SU-DHL-6 (cell line): ENCODE results near the gene MTMR10.

Experiments
- H2AFZ ChIP-seq: fragments of 200-600 bp; sonication (generic); 2 replicates; pipeline ENCODE4 v1.6.1; 2014; ENCODE audit warnings: low read depth, mild to moderate bottlenecking, moderate library complexity, mixed read lengths, antibody characterized with exemption, low read length; ENCODE audit not compliant: severe bottlenecking
- H3F3A ChIP-seq: fragments of 200-600 bp; shearing (Covaris generic); 2 replicates; pipeline ENCODE4 v1.6.0; 2016; ENCODE audit warnings: antibody characterized with exemption, mild to moderate bottlenecking; ENCODE audit not compliant: insufficient read depth
- H3K27ac ChIP-seq: fragments of 200-600 bp; sonication (generic); 2 replicates; pipeline ENCODE4 v1.5.1; 2016; ENCODE audit warnings: low read depth, mild to moderate bottlenecking, low read length, moderate library complexity, mixed read lengths
- H3K27me3 ChIP-seq: fragments of 200-600 bp; sonication (generic), shearing (Covaris generic); 2 replicates; pipeline ENCODE4 v1.6.0; 2014; ENCODE audit warnings: mild to moderate bottlenecking, low read length
- H3K36me3 ChIP-seq: fragments of 200-600 bp; sonication (generic); 2 replicates; pipeline ENCODE4 v1.6.1; 2014; ENCODE audit warnings: mild to moderate bottlenecking, low read length, mixed read lengths
- H3K4me2 ChIP-seq: fragments of 300-600, 200-600 bp; shearing (Covaris generic), sonication (generic); 2 replicates; pipeline ENCODE4 v1.6.0; 2014; ENCODE audit warnings: low read length, low read depth, mild to moderate bottlenecking; ENCODE audit not compliant: poor library complexity, severe bottlenecking
- H3K4me3 ChIP-seq: fragments of 200-600 bp; sonication (generic); 2 replicates; pipeline ENCODE4 v1.5.1; 2014; ENCODE audit warnings: antibody characterized with exemption, low read length, mild to moderate bottlenecking, mixed read lengths; ENCODE audit not compliant: insufficient read depth, poor library complexity, severe bottlenecking
- H3K79me2 ChIP-seq: fragments of 200-600 bp; sonication (generic); 2 replicates; pipeline ENCODE4 v1.6.1; 2014; ENCODE audit warnings: mild to moderate bottlenecking, low read length, moderate library complexity; ENCODE audit not compliant: insufficient read depth
- H3K9ac ChIP-seq: fragments of 200-600 bp; sonication (generic); 2 replicates; pipeline ENCODE4 v1.7.0; 2014; ENCODE audit warnings: mild to moderate bottlenecking, low read length
- H3K9me2 ChIP-seq: fragments of 200-600 bp; sonication (generic); replicated peaks from 2 replicates; pipeline ENCODE4 v1.6.1; 2014; ENCODE audit warnings: low read length; ENCODE audit not compliant: insufficient read depth
- H3K9me3 ChIP-seq: fragments of 200-600 bp; sonication (generic); 2 replicates; pipeline ENCODE4 v1.6.1; 2014; ENCODE audit warnings: low read length, mixed read lengths; ENCODE audit not compliant: insufficient read depth
- H4K20me1 ChIP-seq: fragments of 200-600 bp; sonication (generic); 2 replicates; pipeline ENCODE4 v1.6.1; 2014; ENCODE audit warnings: low read depth, mild to moderate bottlenecking, antibody characterized with exemption, low read length, moderate library complexity, mixed read lengths
- CTCF ChIP-seq: fragments of 200-600 bp; sonication (generic); IDR thresholded peaks from one replicate; pipeline ENCODE4 v1.5.1; 2017; ENCODE audit warnings: antibody characterized with exemption, mild to moderate bottlenecking, low read length, moderate library complexity; ENCODE audit not compliant: insufficient read depth, poor library complexity, severe bottlenecking
- EZH2phosphoT487 ChIP-seq: fragments of 200-600 bp; sonication (generic), shearing (Covaris generic); conservative IDR thresholded peaks from 2 replicates; pipeline ENCODE4 v1.6.1; 2018; ENCODE audit warnings: mild to moderate bottlenecking, antibody characterized with exemption, low read length, moderate library complexity, mixed read lengths

The MTMR10 gene

DNA sequence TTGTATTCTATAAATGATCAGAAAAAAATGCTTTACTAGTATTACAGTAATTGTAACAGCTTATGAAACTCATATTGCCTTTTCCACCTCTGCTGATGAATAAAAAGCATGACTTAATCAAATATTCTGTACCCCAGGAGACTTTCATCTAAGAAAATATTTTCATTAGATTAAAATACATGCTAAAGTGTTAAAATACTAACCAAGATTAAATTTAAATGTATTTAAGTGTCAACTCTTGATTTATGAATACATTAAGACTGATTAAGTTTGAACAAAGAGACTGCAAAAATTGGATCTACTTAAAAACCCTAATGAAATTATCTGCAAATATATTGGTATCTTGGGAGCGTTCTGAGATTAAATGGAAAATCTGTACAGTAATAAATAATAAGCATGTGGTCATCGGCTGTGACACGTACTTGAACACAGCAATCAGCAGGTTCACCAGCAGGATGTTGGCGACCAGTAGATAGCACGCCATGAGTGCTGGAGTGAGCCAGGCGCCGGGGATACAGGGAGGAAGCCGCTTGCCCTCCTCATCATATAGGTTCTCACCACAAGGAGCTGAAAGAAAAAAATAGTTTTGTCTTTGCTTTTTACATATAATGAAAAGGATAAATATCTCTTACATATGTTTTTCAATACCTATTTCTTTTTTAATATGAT is 36.6 kb upstream of the MTMR10 start:
- Histone ChIP-seq H4K20me1 (no peaks in the 10 kb centered on the region), H2AFZ (no peak overlapping the region), H3K36me3 (no peaks in the 10 kb centered on the region), H3K9me3 (no peaks in the 10 kb centered on the region), H3K4me3 (no peak overlapping the region), H3K9me2 (no peaks in the 10 kb centered on the region), H3K79me2 (no peaks in the 10 kb centered on the region), H3K27ac (no peak overlapping the region), H3K27me3 (no peaks in the 10 kb centered on the region), H3K4me2 (no peak overlapping the region), H3F3A (no peaks in the 10 kb centered on the region), H3K9ac (no peak overlapping the region)
- TF ChIP-seq EZH2phosphoT487 = no peak
- no peak for TF ChIP-seq CTCF

DNA sequence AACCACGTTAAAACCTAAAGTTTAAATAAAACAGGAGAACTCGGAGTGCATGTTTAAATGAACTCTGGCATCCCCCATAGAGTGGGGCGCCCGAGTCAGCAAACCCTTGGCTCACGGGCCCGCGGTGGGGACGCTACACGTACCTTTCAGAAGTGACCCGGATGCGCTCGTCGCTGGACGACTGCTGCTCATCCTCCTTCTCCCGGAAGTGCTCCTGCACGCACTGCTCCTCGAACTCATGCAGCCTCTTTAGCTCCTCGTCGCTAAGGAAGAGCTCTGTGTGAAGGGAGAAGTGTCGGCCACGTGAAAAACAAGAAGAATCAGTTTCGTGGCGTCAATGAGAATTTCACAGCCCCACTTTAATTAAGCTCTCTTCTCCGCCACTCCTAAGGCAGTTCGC is 34.6 kb upstream of the MTMR10 start:
- H4K20me1 ChIP-seq = no peaks in the 10 kb centered on the region
- no peak overlapping the region for H3K27ac ChIP-seq
- no peaks in the 10 kb centered on the region for H3K36me3 ChIP-seq
- no peaks in the 10 kb centered on the region for H3K9me2 ChIP-seq
- H3K79me2 ChIP-seq = no peaks in the 10 kb centered on the region
- no peaks in the 10 kb centered on the region for H3K27me3 ChIP-seq
- no peak overlapping the region for H2AFZ ChIP-seq
- no peak overlapping the region for H3K9ac ChIP-seq
- no peak overlapping the region for H3K4me2 ChIP-seq
- H3F3A ChIP-seq = no peaks in the 10 kb centered on the region
- H3K9me3 ChIP-seq = no peaks in the 10 kb centered on the region
- TF ChIP-seq EZH2phosphoT487 (no peak), CTCF (no peak)
- no peak overlapping the region for H3K4me3 ChIP-seq

- Histone ChIP-seq H4K20me1 (no peaks in the 10 kb centered on the region), H2AFZ (no peak overlapping the region), H3F3A (no peaks in the 10 kb centered on the region), H3K27me3 (no peaks in the 10 kb centered on the region), H3K4me2 (no peak overlapping the region), H3K9me2 (no peaks in the 10 kb centered on the region), H3K9me3 (no peaks in the 10 kb centered on the region), H3K79me2 (no peaks in the 10 kb centered on the region), H3K27ac (no peak overlapping the region), H3K9ac (no peak overlapping the region), H3K4me3 (no peak overlapping the region), H3K36me3 (no peaks in the 10 kb centered on the region)
- no peak for TF ChIP-seq CTCF
- TF ChIP-seq EZH2phosphoT487 = no peak
Measured at GRCh38 chr15:31024979-31025378, 33.6 kb upstream of the MTMR10 start.

- no peaks in the 10 kb centered on the region for H3K79me2 ChIP-seq
Measured at GRCh38 chr15:31024330-31024729, 32.9 kb upstream of the MTMR10 start.

More at GRCh38 chr15:31024330-31024729, 32.9 kb upstream of the MTMR10 start:
- Histone ChIP-seq H3K36me3 (no peaks in the 10 kb centered on the region), H3K9ac (no peak overlapping the region), H4K20me1 (no peaks in the 10 kb centered on the region), H3K9me2 (no peaks in the 10 kb centered on the region), H3F3A (no peaks in the 10 kb centered on the region), H3K9me3 (no peaks in the 10 kb centered on the region), H2AFZ (no peak overlapping the region), H3K27ac (no peak overlapping the region), H3K27me3 (no peaks in the 10 kb centered on the region), H3K4me3 (no peak overlapping the region), H3K4me2 (no peak overlapping the region)
- TF ChIP-seq CTCF (no peak), EZH2phosphoT487 (no peak)
